ENCODE data around the gene MERTK.

The MERTK gene

GRCh38 chr2:111975819-111976218 lies 77.4 kb downstream of the MERTK start:
- no peak overlapping the region for H3K4me3 ChIP-seq (ENCODE audit: low read length)
- peaks cover 19% of the 10 kb centered on the region for H3K4me1 ChIP-seq (ENCODE audit: low read length)
- no peaks in the 10 kb centered on the region for H3K27me3 ChIP-seq (replicated peaks; ENCODE audit: insufficient read depth, low read length)
- H3K79me2 ChIP-seq (ENCODE audit: low read length): no peaks in the 10 kb centered on the region
- H3K27ac ChIP-seq (ENCODE audit: low read length): no peak overlapping the region
- no peaks in the 10 kb centered on the region for H3K9me3 ChIP-seq (replicated peaks; ENCODE audit: insufficient read depth, low read length)
- H4K20me1 ChIP-seq (ENCODE audit: insufficient read depth, low read length): no peaks in the 10 kb centered on the region
- H3K9me2 ChIP-seq (replicated peaks; ENCODE audit: insufficient read depth, low read length): no peaks in the 10 kb centered on the region
- H3K4me2 ChIP-seq (ENCODE audit: low read depth, low read length): no peak overlapping the region
- no peak overlapping the region for H3K9ac ChIP-seq (ENCODE audit: low read length)
- no peak overlapping the region for H2AFZ ChIP-seq (ENCODE audit: low read length)
- 0 out of 2 replicates have a peak, but pooled peaks cover 7% of the 10 kb centered on the region for H3F3A ChIP-seq (ENCODE audit: insufficient read depth, low read length)
- TF ChIP-seq EZH2 (optimal IDR thresholded peaks at IDR 0.05; ENCODE audit: low read depth, low read length): no peak
- TF ChIP-seq CTCF (IDR thresholded peaks at IDR 0.05; ENCODE audit: low read length): no peak
- no peak for TF ChIP-seq EZH2phosphoT487 (IDR thresholded peaks at IDR 0.05; ENCODE audit: low read length)
- no peak for DNase-seq
- no peaks in the 10 kb centered on the region for H3K36me3 ChIP-seq (replicated peaks; ENCODE audit: insufficient read depth, low read length)

- no peaks in the 10 kb centered on the region for H4K20me1 ChIP-seq (ENCODE audit: insufficient read depth, low read length)
- no peaks in the 10 kb centered on the region for H3K36me3 ChIP-seq (replicated peaks; ENCODE audit: insufficient read depth, low read length)
- H3K9me3 ChIP-seq (replicated peaks; ENCODE audit: insufficient read depth, low read length): no peaks in the 10 kb centered on the region
- peaks cover 15% of the 10 kb centered on the region for H3K4me1 ChIP-seq (ENCODE audit: low read length)
- DNase-seq: no peak
- H3K4me2 ChIP-seq (ENCODE audit: low read depth, low read length): no peak overlapping the region
- H3K9ac ChIP-seq (ENCODE audit: low read length): no peak overlapping the region
- no peak overlapping the region for H3K4me3 ChIP-seq (ENCODE audit: low read length)
- no peak for TF ChIP-seq EZH2phosphoT487 (IDR thresholded peaks at IDR 0.05; ENCODE audit: low read length)
- TF ChIP-seq EZH2 (optimal IDR thresholded peaks at IDR 0.05; ENCODE audit: low read depth, low read length): no peak
- TF ChIP-seq CTCF (IDR thresholded peaks at IDR 0.05; ENCODE audit: low read length): no peak
- H2AFZ ChIP-seq (ENCODE audit: low read length): no peak overlapping the region
- H3K79me2 ChIP-seq (ENCODE audit: low read length): no peaks in the 10 kb centered on the region
- H3K27ac ChIP-seq (ENCODE audit: low read length): no peak overlapping the region
- H3K9me2 ChIP-seq (replicated peaks; ENCODE audit: insufficient read depth, low read length): no peaks in the 10 kb centered on the region
- H3F3A ChIP-seq (ENCODE audit: insufficient read depth, low read length): 0 out of 2 replicates have a peak, but pooled peaks cover 7% of the 10 kb centered on the region
- no peaks in the 10 kb centered on the region for H3K27me3 ChIP-seq (replicated peaks; ENCODE audit: insufficient read depth, low read length)
Measured at GRCh38 chr2:111977240-111977639, 78.8 kb downstream of the MERTK start.

GRCh38 chr2:111978452-111979170 lies 80.2 kb downstream of the MERTK start:
- Histone ChIP-seq H3K27me3 (replicated peaks; ENCODE audit: insufficient read depth, low read length) (no peaks in the 10 kb centered on the region), H3K4me2 (ENCODE audit: low read depth, low read length) (no peak overlapping the region), H3K4me1 (ENCODE audit: low read length) (peaks cover 3% of the 10 kb centered on the region), H3K79me2 (ENCODE audit: low read length) (no peaks in the 10 kb centered on the region), H3K27ac (ENCODE audit: low read length) (no peak overlapping the region), H3K9ac (ENCODE audit: low read length) (no peak overlapping the region), H3K36me3 (replicated peaks; ENCODE audit: insufficient read depth, low read length) (no peaks in the 10 kb centered on the region), H3K9me3 (replicated peaks; ENCODE audit: insufficient read depth, low read length) (no peaks in the 10 kb centered on the region), H4K20me1 (ENCODE audit: insufficient read depth, low read length) (no peaks in the 10 kb centered on the region), H3K9me2 (replicated peaks; ENCODE audit: insufficient read depth, low read length) (no peaks in the 10 kb centered on the region), H3K4me3 (ENCODE audit: low read length) (no peak overlapping the region), H2AFZ (ENCODE audit: low read length) (no peak overlapping the region), H3F3A (ENCODE audit: insufficient read depth, low read length) (0 out of 2 replicates have a peak, but pooled peaks cover under 1% of the 10 kb centered on the region)
- TF ChIP-seq EZH2 (optimal IDR thresholded peaks at IDR 0.05; ENCODE audit: low read depth, low read length) (no peak), CTCF (IDR thresholded peaks at IDR 0.05; ENCODE audit: low read length) (no peak), EZH2phosphoT487 (IDR thresholded peaks at IDR 0.05; ENCODE audit: low read length) (no peak)
- DNase-seq: no peak

All from MM.1S (cell line).